Measurements from ENCODE around the gene TMEM218. TPM values are rescaled to one million over a fixed set of nuclear protein-coding genes. Genes with fewer than 3 reads are reported as not detected.

Gene TMEM218
- total and polyA plus RNA-seq, 3 experiments from 2014 or later, result 22.5 to 36.6 (median 25.5) TPM

- H3K27me3 ChIP-seq (ENCODE audit: insufficient read depth, low read length, poor library complexity, severe bottlenecking), result no peaks in the 10 kb centered on the region
- H3K4me1 Mint-ChIP-seq, result no peaks in the 10 kb centered on the region
- no peak for DNase-seq
- no peak overlapping the region for H3K27ac ChIP-seq (ENCODE audit: low read depth, low read length)
- H3K36me3 ChIP-seq (ENCODE audit: insufficient read depth, low read length), result no peaks in the 10 kb centered on the region
- CTCF ChIA-PET, result interaction anchor here (0.7 kb wide), 1 partner anchor 193 kb away, joined by 3 read pairs; no protein-coding TSS in a partner anchor
- no peak overlapping the region for H3K4me3 Mint-ChIP-seq
- H3K9me3 ChIP-seq (ENCODE audit: low read length), result no peaks in the 10 kb centered on the region
- POLR2A ChIA-PET, result no interaction called here
- no peak overlapping the region for H3K4me3 ChIP-seq (ENCODE audit: low read length)
- H3K9me3 Mint-ChIP-seq, result no peaks in the 10 kb centered on the region
- H3K27me3 Mint-ChIP-seq, result peaks cover 29 to 51% of the 10 kb centered on the region in 2 donors
- H3K4me1 ChIP-seq (ENCODE audit: insufficient read depth, low read length), result no peaks in the 10 kb centered on the region
- H3K27ac Mint-ChIP-seq, result no peak overlapping the region
- peaks cover 0 to 3% (median 0%) of the 10 kb centered on the region in 3 donors for H3K36me3 Mint-ChIP-seq
These were observed 42.4 kb upstream of the TMEM218 start for GRCh38 chr11:125153837-125154236.

- Mint-ChIP-seq H3K36me3 (no peaks in the 10 kb centered on the region), H3K27me3 (peaks cover 16 to 29% of the 10 kb centered on the region in 2 donors), H3K9me3 (no peaks in the 10 kb centered on the region), H3K27ac (no peak overlapping the region), H3K4me3 (no peak overlapping the region), H3K4me1 (no peaks in the 10 kb centered on the region)
- ChIA-PET POLR2A (no interaction called here), CTCF (interaction anchor here (1.1 kb wide), 1 partner anchor 16 kb away, joined by 5 read pairs; the partner anchor contains the start of gene PKNOX2)
- no peak overlapping the region for H3K4me3 ChIP-seq (ENCODE audit: low read length)
- H3K27me3 ChIP-seq (ENCODE audit: insufficient read depth, low read length, poor library complexity, severe bottlenecking), result no peaks in the 10 kb centered on the region
- no peaks in the 10 kb centered on the region for H3K36me3 ChIP-seq (ENCODE audit: insufficient read depth, low read length)
- no peak for DNase-seq
- H3K27ac ChIP-seq (ENCODE audit: low read depth, low read length), result no peak overlapping the region
- H3K4me1 ChIP-seq (ENCODE audit: insufficient read depth, low read length), result no peaks in the 10 kb centered on the region
- H3K9me3 ChIP-seq (ENCODE audit: low read length), result no peaks in the 10 kb centered on the region
These were observed 37.3 kb upstream of the TMEM218 start for GRCh38 chr11:125148743-125149142.

GRCh38 chr11:125148011-125148410, 36.6 kb upstream of the TMEM218 start:
- POLR2A ChIA-PET, result no interaction called here
- no peaks in the 10 kb centered on the region for H3K27me3 ChIP-seq (ENCODE audit: insufficient read depth, low read length, poor library complexity, severe bottlenecking)
- CTCF ChIA-PET, result no interaction called here

GRCh38 chr11:125147280-125147679, 35.9 kb upstream of the TMEM218 start:
- Histone ChIP-seq H3K9me3 (ENCODE audit: low read length) (no peaks in the 10 kb centered on the region), H3K4me1 (ENCODE audit: insufficient read depth, low read length) (no peaks in the 10 kb centered on the region), H3K36me3 (ENCODE audit: insufficient read depth, low read length) (no peaks in the 10 kb centered on the region), H3K4me3 (ENCODE audit: low read length) (no peak overlapping the region), H3K27me3 (ENCODE audit: insufficient read depth, low read length, poor library complexity, severe bottlenecking) (peaks cover 4% of the 10 kb centered on the region), H3K27ac (ENCODE audit: low read depth, low read length) (no peak overlapping the region)
- ChIA-PET CTCF (no interaction called here), POLR2A (no interaction called here)
- Mint-ChIP-seq H3K36me3 (no peaks in the 10 kb centered on the region), H3K27me3 (peaks cover 16 to 30% of the 10 kb centered on the region in 2 donors), H3K4me3 (no peak overlapping the region), H3K4me1 (no peaks in the 10 kb centered on the region), H3K9me3 (no peaks in the 10 kb centered on the region), H3K27ac (no peak overlapping the region)
- DNase-seq, result no peak

More at GRCh38 chr11:125148011-125148410, 36.6 kb upstream of the TMEM218 start:
- Histone ChIP-seq H3K9me3 (ENCODE audit: low read length) (no peaks in the 10 kb centered on the region), H3K36me3 (ENCODE audit: insufficient read depth, low read length) (no peaks in the 10 kb centered on the region), H3K27ac (ENCODE audit: low read depth, low read length) (no peak overlapping the region), H3K4me3 (ENCODE audit: low read length) (no peak overlapping the region), H3K4me1 (ENCODE audit: insufficient read depth, low read length) (no peaks in the 10 kb centered on the region)
- peaks cover 16 to 26% of the 10 kb centered on the region in 2 donors for H3K27me3 Mint-ChIP-seq
- peak overlapping the region in 1 of 8 donors; percentile 17 for H3K27ac Mint-ChIP-seq
- DNase-seq, result no peak
- H3K4me3 Mint-ChIP-seq, result no peak overlapping the region
- H3K36me3 Mint-ChIP-seq, result no peaks in the 10 kb centered on the region
- H3K9me3 Mint-ChIP-seq, result no peaks in the 10 kb centered on the region
- H3K4me1 Mint-ChIP-seq, result no peaks in the 10 kb centered on the region

GRCh38 chr11:125146232-125146631, 34.8 kb upstream of the TMEM218 start:
- H3K4me1 ChIP-seq (ENCODE audit: insufficient read depth, low read length), result no peaks in the 10 kb centered on the region
- DNase-seq, result no peak
- Mint-ChIP-seq H3K4me3 (no peak overlapping the region), H3K36me3 (no peaks in the 10 kb centered on the region), H3K27me3 (peaks cover 17 to 41% of the 10 kb centered on the region in 2 donors), H3K4me1 (peaks cover 4 to 5% (median 5%) of the 10 kb centered on the region in 3 donors), H3K27ac (no peak overlapping the region), H3K9me3 (no peaks in the 10 kb centered on the region)
- H3K4me3 ChIP-seq (ENCODE audit: low read length), result no peak overlapping the region
- no peaks in the 10 kb centered on the region for H3K36me3 ChIP-seq (ENCODE audit: insufficient read depth, low read length)
- POLR2A ChIA-PET, result no interaction called here
- H3K9me3 ChIP-seq (ENCODE audit: low read length), result no peaks in the 10 kb centered on the region
- CTCF ChIA-PET, result no interaction called here
- H3K27me3 ChIP-seq (ENCODE audit: insufficient read depth, low read length, poor library complexity, severe bottlenecking), result peaks cover 14% of the 10 kb centered on the region
- H3K27ac ChIP-seq (ENCODE audit: low read depth, low read length), result no peak overlapping the region

- ChIA-PET POLR2A (no interaction called here), CTCF (interaction anchor here (0.7 to 4.2 kb wide), 26 partner anchors 9 to 266 kb away, joined by 3 to 30 read pairs (median 5); partner anchors contain the start of genes CCDC15 and TMEM218)
- H3K27ac Mint-ChIP-seq, result peak overlapping the region in 1 of 8 donors; percentile 58
- peaks cover 19 to 73% of the 10 kb centered on the region in 2 donors for H3K27me3 Mint-ChIP-seq
- peak; percentile 41 to 70 (median 54) for DNase-seq
- Histone ChIP-seq H3K27me3 (ENCODE audit: insufficient read depth, low read length, poor library complexity, severe bottlenecking) (peaks cover 20% of the 10 kb centered on the region), H3K4me1 (ENCODE audit: insufficient read depth, low read length) (no peaks in the 10 kb centered on the region), H3K27ac (ENCODE audit: low read depth, low read length) (no peak overlapping the region), H3K36me3 (ENCODE audit: insufficient read depth, low read length) (no peaks in the 10 kb centered on the region), H3K4me3 (ENCODE audit: low read length) (no peak overlapping the region), H3K9me3 (ENCODE audit: low read length) (no peaks in the 10 kb centered on the region)
- peaks cover 4 to 5% (median 5%) of the 10 kb centered on the region in 3 donors for H3K4me1 Mint-ChIP-seq
- no peaks in the 10 kb centered on the region for H3K9me3 Mint-ChIP-seq
- H3K36me3 Mint-ChIP-seq, result no peaks in the 10 kb centered on the region
- no peak overlapping the region for H3K4me3 Mint-ChIP-seq
These were observed 30.5 kb upstream of the TMEM218 start for GRCh38 chr11:125141686-125142535.

- CTCF ChIA-PET, result interaction anchor here (0.8 to 4.2 kb wide), 10 partner anchors 14 to 225 kb away, joined by 3 to 30 read pairs (median 8); partner anchors contain the start of genes CCDC15 and TMEM218
- no peaks in the 10 kb centered on the region for H3K36me3 Mint-ChIP-seq
These were observed 29.8 kb upstream of the TMEM218 start for GRCh38 chr11:125141178-125141577.

GRCh38 chr11:125140233-125140632, 28.8 kb upstream of the TMEM218 start:
- H3K27me3 Mint-ChIP-seq, result peaks cover 15 to 73% of the 10 kb centered on the region in 2 donors
- Histone ChIP-seq H3K9me3 (ENCODE audit: low read length) (no peaks in the 10 kb centered on the region), H3K27me3 (ENCODE audit: insufficient read depth, low read length, poor library complexity, severe bottlenecking) (peaks cover 20% of the 10 kb centered on the region), H3K4me3 (ENCODE audit: low read length) (no peak overlapping the region), H3K36me3 (ENCODE audit: insufficient read depth, low read length) (no peaks in the 10 kb centered on the region), H3K4me1 (ENCODE audit: insufficient read depth, low read length) (no peaks in the 10 kb centered on the region), H3K27ac (ENCODE audit: low read depth, low read length) (no peak overlapping the region)
- peak overlapping the region in 1 of 8 donors; percentile 75 for H3K27ac Mint-ChIP-seq
- H3K36me3 Mint-ChIP-seq, result no peaks in the 10 kb centered on the region
- POLR2A ChIA-PET, result no interaction called here
- CTCF ChIA-PET, result interaction anchor here (0.9 to 4.2 kb wide), 6 partner anchors 16 to 224 kb away, joined by 3 to 30 read pairs (median 7); partner anchors contain the start of genes CCDC15 and TMEM218
- no peaks in the 10 kb centered on the region for H3K9me3 Mint-ChIP-seq
- DNase-seq, result no peak
- peaks cover 4 to 5% (median 5%) of the 10 kb centered on the region in 3 donors for H3K4me1 Mint-ChIP-seq
- no peak overlapping the region for H3K4me3 Mint-ChIP-seq

More at GRCh38 chr11:125141178-125141577, 29.8 kb upstream of the TMEM218 start:
- Mint-ChIP-seq H3K9me3 (no peaks in the 10 kb centered on the region), H3K4me1 (peaks cover 4 to 5% (median 5%) of the 10 kb centered on the region in 3 donors), H3K27me3 (peaks cover 16 to 71% of the 10 kb centered on the region in 2 donors), H3K4me3 (no peak overlapping the region), H3K27ac (no peak overlapping the region)
- POLR2A ChIA-PET, result no interaction called here
- Histone ChIP-seq H3K27ac (ENCODE audit: low read depth, low read length) (no peak overlapping the region), H3K4me3 (ENCODE audit: low read length) (no peak overlapping the region), H3K4me1 (ENCODE audit: insufficient read depth, low read length) (no peaks in the 10 kb centered on the region), H3K36me3 (ENCODE audit: insufficient read depth, low read length) (no peaks in the 10 kb centered on the region), H3K9me3 (ENCODE audit: low read length) (no peaks in the 10 kb centered on the region), H3K27me3 (ENCODE audit: insufficient read depth, low read length, poor library complexity, severe bottlenecking) (peaks cover 20% of the 10 kb centered on the region)
- DNase-seq, result no peak

Measured in CD8-positive, alpha-beta memory T cell (primary cell).